Activated CD4-positive, alpha-beta T cell treated with anti-CD3 and anti-CD28 coated beads, Interleukin-2, amount 10 ng/mL, durations not matched to agents 24 days and 14 days (primary cell): Measurements from ENCODE around the gene ACTN4. TPM values are rescaled to one million over a fixed set of nuclear protein-coding genes. Genes with fewer than 3 reads are reported as not detected.

Experiments
- DNase-seq: peaks from one replicate; pipeline ENCODE4 v3.0.0; 2022
- H3K27ac Mint-ChIP-seq: one replicate; pipeline ENCODE4 v1.8.0; 2022; ENCODE audit warnings: mild to moderate bottlenecking, mixed read lengths
- H3K27me3 Mint-ChIP-seq: one replicate; pipeline ENCODE4 v1.8.0; 2022; ENCODE audit warnings: mixed read lengths
- H3K36me3 Mint-ChIP-seq: one replicate; pipeline ENCODE4 v1.8.0; 2022; ENCODE audit warnings: low read depth, mild to moderate bottlenecking, mixed read lengths
- H3K4me1 Mint-ChIP-seq: one replicate; pipeline ENCODE4 v1.8.0; 2021; ENCODE audit warnings: mixed read lengths
- H3K4me3 Mint-ChIP-seq: one replicate; pipeline ENCODE4 v1.8.0; 2022; ENCODE audit warnings: mild to moderate bottlenecking, moderate library complexity, mixed read lengths
- H3K9me3 Mint-ChIP-seq: one replicate; pipeline ENCODE4 v1.8.0; 2021; ENCODE audit warnings: mixed read lengths
- intact Hi-C: fragments of 100-400 bp; cut with micrococcal nuclease; formaldehyde crosslinking; loops from one replicate; pipeline ENCODE4 v1.15.1; 2023
- total RNA-seq: library from RNA; stranded (reverse); gene quantifications from 2 replicates; pipeline ENCODE4 v1.2.3, GENCODE V29; 2022

The ACTN4 gene
- total RNA-seq, 1 donor from 2014 or later, result 243 TPM

- Mint-ChIP-seq H3K36me3 (peaks cover 39% of the 10 kb centered on the region), H3K9me3 (no peaks in the 10 kb centered on the region), H3K4me1 (peaks cover 16% of the 10 kb centered on the region), H3K27me3 (no peaks in the 10 kb centered on the region), H3K27ac (peak overlapping the region; percentile 24), H3K4me3 (no peak overlapping the region)
- intact Hi-C loops, result no loop called here
- no peak for DNase-seq
Observed at GRCh38 chr19:38703509-38703908, 56.1 kb downstream of the ACTN4 start.

DNA sequence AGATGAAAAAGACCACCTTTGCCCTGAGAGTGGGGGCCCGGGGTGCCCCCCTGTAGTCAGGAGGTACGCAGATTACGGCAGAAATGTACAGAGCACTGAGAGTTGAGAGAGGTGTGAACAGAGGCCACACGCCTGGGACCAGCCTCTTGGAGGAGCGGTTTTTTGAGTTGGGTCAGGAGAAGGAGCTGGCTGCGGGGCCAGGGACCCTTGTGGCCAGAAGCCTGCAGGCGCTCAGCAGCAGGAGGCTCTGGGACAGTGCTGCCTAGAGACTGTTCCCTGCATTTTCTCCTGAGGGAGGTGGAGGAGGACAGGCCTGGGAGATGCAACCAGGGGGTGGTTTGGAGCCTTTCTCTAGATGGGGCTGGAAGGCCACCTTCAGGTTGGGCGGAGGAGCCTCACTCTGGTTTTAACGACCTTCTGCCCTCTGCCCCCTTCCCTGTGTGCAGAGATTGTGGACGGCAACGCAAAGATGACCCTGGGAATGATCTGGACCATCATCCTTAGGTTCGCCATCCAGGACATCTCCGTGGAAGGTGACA is 57.1 kb downstream of the ACTN4 start:
- peaks cover 5% of the 10 kb centered on the region for H3K4me1 Mint-ChIP-seq
- no peak overlapping the region for H3K4me3 Mint-ChIP-seq
- H3K27ac Mint-ChIP-seq, result no peak overlapping the region
- H3K9me3 Mint-ChIP-seq, result no peaks in the 10 kb centered on the region
- H3K27me3 Mint-ChIP-seq, result no peaks in the 10 kb centered on the region
- peaks cover 44% of the 10 kb centered on the region for H3K36me3 Mint-ChIP-seq
- intact Hi-C loops, result no loop called here
- no peak for DNase-seq

- Mint-ChIP-seq H3K36me3 (peaks cover 48% of the 10 kb centered on the region), H3K4me1 (peaks cover 5% of the 10 kb centered on the region), H3K27ac (no peak overlapping the region), H3K4me3 (no peak overlapping the region), H3K9me3 (no peaks in the 10 kb centered on the region), H3K27me3 (no peaks in the 10 kb centered on the region)
- DNase-seq, result no peak
- intact Hi-C loops, result no loop called here
Observed at GRCh38 chr19:38705197-38706019, 58.0 kb downstream of the ACTN4 start.

GRCh38 chr19:38706792-38707511 is 59.5 kb downstream of the ACTN4 start:
- Mint-ChIP-seq H3K36me3 (peaks cover 54% of the 10 kb centered on the region), H3K4me1 (peaks cover 3% of the 10 kb centered on the region), H3K9me3 (no peaks in the 10 kb centered on the region), H3K4me3 (no peak overlapping the region), H3K27me3 (no peaks in the 10 kb centered on the region), H3K27ac (no peak overlapping the region)
- no peak for DNase-seq
- intact Hi-C loops, result no loop called here

- H3K4me1 Mint-ChIP-seq, result peaks cover 3% of the 10 kb centered on the region
- intact Hi-C loops, result no loop called here
Observed at GRCh38 chr19:38707512-38708114, 60.2 kb downstream of the ACTN4 start.

GRCh38 chr19:38708413-38709024 is 61.1 kb downstream of the ACTN4 start:
- intact Hi-C loops, result no loop called here
- H3K4me3 Mint-ChIP-seq, result no peak overlapping the region
- no peak overlapping the region for H3K27ac Mint-ChIP-seq
- peaks cover 3% of the 10 kb centered on the region for H3K4me1 Mint-ChIP-seq
- peaks cover 50% of the 10 kb centered on the region for H3K36me3 Mint-ChIP-seq
- H3K9me3 Mint-ChIP-seq, result no peaks in the 10 kb centered on the region
- no peak for DNase-seq
- H3K27me3 Mint-ChIP-seq, result no peaks in the 10 kb centered on the region

More at GRCh38 chr19:38707512-38708114, 60.2 kb downstream of the ACTN4 start:
- DNase-seq, result no peak
- Mint-ChIP-seq H3K27ac (no peak overlapping the region), H3K36me3 (peaks cover 55% of the 10 kb centered on the region), H3K9me3 (no peaks in the 10 kb centered on the region), H3K4me3 (no peak overlapping the region), H3K27me3 (no peaks in the 10 kb centered on the region)

DNA sequence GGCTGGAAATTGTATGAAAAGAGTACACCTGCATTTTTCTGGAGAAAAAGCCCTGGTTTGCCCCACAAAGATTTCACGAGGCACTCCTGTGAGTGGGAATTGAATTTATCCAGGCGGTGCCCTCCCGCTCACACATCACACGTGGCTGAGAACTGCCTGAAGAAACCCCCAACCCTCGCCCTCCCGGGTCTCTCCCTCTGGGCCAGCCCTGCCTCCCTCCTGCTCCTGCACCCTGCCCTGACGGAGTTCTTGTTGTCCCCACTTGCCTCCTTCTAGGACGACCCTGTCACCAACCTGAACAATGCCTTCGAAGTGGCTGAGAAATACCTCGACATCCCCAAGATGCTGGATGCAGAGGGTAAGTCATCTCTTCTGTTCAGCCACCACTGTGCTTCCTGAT is 61.7 kb downstream of the ACTN4 start:
- intact Hi-C loops, result no loop called here
- no peak for DNase-seq
- Mint-ChIP-seq H3K27ac (no peak overlapping the region), H3K4me1 (peaks cover 2% of the 10 kb centered on the region), H3K4me3 (no peak overlapping the region), H3K27me3 (no peaks in the 10 kb centered on the region), H3K36me3 (peaks cover 47% of the 10 kb centered on the region), H3K9me3 (no peaks in the 10 kb centered on the region)

- Mint-ChIP-seq H3K27me3 (no peaks in the 10 kb centered on the region), H3K36me3 (peaks cover 48% of the 10 kb centered on the region), H3K27ac (no peak overlapping the region), H3K4me1 (no peaks in the 10 kb centered on the region), H3K9me3 (no peaks in the 10 kb centered on the region), H3K4me3 (no peak overlapping the region)
- intact Hi-C loops, result no loop called here
- DNase-seq, result no peak
Observed at GRCh38 chr19:38709671-38710415, 62.4 kb downstream of the ACTN4 start.

DNA sequence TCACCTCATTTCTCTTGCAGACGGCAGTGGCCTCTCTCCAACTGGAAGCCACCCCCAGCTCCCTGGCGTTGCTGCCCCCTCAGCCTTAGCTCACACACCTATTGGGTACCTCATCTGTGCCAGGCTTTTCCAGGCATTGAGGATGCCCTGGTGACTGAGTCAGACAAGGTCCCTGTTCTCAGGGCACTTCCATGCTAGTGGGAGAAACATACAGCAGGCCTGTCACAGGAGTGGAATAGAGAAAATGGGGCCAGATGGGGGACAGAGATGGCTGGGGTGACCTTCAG is 62.9 kb downstream of the ACTN4 start:
- no peak overlapping the region for H3K4me3 Mint-ChIP-seq
- H3K9me3 Mint-ChIP-seq, result no peaks in the 10 kb centered on the region
- DNase-seq, result no peak
- H3K27ac Mint-ChIP-seq, result peak overlapping the region; percentile 42
- H3K36me3 Mint-ChIP-seq, result peaks cover 49% of the 10 kb centered on the region
- H3K27me3 Mint-ChIP-seq, result no peaks in the 10 kb centered on the region
- no peaks in the 10 kb centered on the region for H3K4me1 Mint-ChIP-seq
- intact Hi-C loops, result no loop called here

DNA sequence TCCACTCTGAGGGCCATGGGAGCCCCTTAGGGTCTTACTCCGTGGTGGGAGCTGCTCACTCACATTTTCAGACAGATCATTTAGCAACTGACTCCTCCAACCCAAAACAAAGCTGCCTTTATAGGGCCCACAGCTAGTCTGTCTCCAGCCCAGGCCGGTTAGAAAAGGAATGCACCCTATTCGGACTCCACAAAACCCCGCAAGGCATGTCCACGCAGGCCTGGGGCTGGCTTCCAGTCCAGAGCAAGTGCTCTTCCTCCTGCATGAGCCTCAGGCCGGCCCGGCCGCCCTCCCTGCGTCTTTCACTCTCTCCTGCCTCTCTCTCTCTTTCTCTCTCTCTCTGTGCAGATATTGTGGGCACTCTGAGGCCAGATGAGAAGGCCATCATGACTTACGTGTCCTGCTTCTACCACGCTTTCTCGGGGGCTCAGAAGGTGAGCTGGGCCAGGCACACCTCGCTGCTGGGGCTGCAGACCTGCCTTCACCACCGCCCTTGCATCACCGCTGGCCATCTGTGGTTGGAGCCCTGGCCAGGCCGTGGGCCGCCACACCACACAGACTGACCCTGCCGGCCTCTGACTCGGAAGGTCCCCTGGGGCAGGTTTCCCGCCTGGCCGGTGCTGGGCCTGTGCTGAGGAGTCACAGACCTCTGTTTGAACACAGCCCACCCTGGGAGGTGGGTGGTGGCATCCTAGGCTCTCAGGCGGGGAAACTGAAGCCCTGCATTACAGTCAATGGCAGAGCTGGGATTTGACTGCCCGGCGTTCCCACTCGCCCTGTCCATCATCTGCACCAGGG is 63.7 kb downstream of the ACTN4 start:
- H3K4me3 Mint-ChIP-seq, result no peak overlapping the region
- peaks cover 45% of the 10 kb centered on the region for H3K36me3 Mint-ChIP-seq
- H3K27ac Mint-ChIP-seq, result peak overlapping the region; percentile 22
- no peak for DNase-seq
- intact Hi-C loops, result no loop called here
- no peaks in the 10 kb centered on the region for H3K27me3 Mint-ChIP-seq
- no peaks in the 10 kb centered on the region for H3K4me1 Mint-ChIP-seq
- no peaks in the 10 kb centered on the region for H3K9me3 Mint-ChIP-seq

DNA sequence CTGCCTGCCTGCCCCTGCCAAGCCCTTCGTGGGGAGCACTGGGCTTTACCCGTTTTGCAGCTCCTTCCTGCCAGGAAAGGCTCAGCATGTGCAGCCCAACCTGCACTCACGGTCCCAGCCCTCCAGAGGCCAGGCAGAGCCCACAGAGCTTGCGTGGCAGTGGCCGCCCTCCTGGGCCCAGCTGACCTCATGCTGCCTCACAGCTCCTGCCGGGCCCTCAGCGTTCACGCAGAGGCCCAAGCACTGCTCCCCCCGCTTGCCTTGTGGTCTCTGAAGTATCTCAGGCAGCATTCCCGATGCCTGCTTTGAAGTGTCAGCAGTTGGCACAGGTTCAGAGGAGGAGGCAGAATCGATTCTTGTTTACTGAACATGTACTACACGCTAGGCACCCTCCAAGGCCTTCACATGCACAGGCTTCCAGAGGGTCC is 64.3 kb downstream of the ACTN4 start:
- H3K9me3 Mint-ChIP-seq, result no peaks in the 10 kb centered on the region
- no peaks in the 10 kb centered on the region for H3K27me3 Mint-ChIP-seq
- no peaks in the 10 kb centered on the region for H3K4me1 Mint-ChIP-seq
- no peak overlapping the region for H3K4me3 Mint-ChIP-seq
- intact Hi-C loops, result no loop called here
- H3K36me3 Mint-ChIP-seq, result peaks cover 48% of the 10 kb centered on the region
- DNase-seq, result no peak
- no peak overlapping the region for H3K27ac Mint-ChIP-seq

DNA sequence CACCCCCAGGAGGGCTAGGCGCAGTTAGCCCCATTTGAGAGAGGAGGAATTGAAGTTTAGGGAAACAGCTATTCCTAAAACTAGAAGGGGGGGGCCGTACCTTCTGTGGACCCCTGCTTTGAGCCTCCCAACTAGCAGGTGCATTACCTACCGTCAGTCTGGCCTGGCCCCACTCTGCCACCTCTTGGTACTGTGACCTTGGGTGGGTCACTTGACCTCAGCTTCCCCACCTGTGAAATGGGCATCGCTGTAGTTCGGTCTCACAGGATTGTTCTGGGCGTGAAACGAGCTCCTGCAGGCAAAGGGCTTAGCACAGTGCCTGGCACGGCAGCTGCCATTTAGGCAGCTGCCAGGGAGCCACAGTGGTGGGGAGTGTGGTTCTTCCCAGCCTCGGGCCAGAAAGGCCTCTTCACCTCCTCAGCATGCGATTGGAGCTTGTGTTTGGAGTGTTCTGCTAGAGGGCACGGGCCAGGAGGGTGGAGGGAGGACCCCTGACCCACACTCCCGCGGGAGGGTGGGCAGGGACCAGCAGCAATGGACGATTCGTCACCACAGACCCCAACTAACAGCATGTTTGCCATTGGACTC is 64.8 kb downstream of the ACTN4 start:
- Mint-ChIP-seq H3K27ac (no peak overlapping the region), H3K27me3 (no peaks in the 10 kb centered on the region), H3K4me1 (no peaks in the 10 kb centered on the region), H3K4me3 (no peak overlapping the region), H3K36me3 (peaks cover 44% of the 10 kb centered on the region), H3K9me3 (no peaks in the 10 kb centered on the region)
- DNase-seq, result no peak
- intact Hi-C loops, result no loop called here
